CD4-positive, alpha-beta T cell treated with Interleukin-2 at 100 ng/mL for 4 hours (primary cell): ENCODE results near the gene RIPOR3.

ENCODE experiments used
- DNase-seq: peaks from one replicate; pipeline ENCODE4 v3.0.0-alpha.2; 2020; ENCODE audit warnings: low spot score

The RIPOR3 gene

DNA sequence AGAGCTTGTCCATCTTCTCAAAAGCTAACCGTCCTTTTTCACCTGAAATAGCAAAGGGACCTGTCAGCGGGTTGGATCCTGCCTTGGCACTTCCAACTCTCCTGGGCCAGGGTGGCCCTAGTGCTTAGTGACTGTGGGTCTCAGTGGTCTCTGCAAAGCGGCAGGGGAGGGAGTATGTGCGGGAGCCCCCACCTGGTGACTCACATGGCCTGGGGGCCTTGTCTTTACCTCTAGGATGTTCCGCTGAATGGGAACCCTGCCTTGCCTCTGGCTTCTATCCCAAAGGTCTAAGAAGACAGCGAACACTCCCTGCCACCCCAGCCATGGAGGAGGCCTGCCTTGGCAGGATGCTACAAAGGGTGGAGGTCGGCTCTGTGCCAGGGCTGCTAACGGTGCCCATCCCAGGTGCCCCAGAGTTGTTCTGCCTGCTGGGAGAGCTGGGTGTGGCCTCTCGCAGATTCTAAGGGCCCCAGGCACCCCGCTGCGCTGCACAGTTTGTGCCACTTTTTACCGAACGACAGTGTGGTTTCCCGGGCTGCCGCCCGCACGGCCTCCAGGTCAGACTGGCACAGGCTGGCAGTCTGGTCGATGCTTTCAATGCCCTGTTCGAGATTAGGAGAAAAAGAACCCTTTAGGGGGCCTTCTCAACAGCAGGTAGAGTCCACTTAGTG is 103.9 kb downstream of the RIPOR3 start:
- no peak for DNase-seq

DNA sequence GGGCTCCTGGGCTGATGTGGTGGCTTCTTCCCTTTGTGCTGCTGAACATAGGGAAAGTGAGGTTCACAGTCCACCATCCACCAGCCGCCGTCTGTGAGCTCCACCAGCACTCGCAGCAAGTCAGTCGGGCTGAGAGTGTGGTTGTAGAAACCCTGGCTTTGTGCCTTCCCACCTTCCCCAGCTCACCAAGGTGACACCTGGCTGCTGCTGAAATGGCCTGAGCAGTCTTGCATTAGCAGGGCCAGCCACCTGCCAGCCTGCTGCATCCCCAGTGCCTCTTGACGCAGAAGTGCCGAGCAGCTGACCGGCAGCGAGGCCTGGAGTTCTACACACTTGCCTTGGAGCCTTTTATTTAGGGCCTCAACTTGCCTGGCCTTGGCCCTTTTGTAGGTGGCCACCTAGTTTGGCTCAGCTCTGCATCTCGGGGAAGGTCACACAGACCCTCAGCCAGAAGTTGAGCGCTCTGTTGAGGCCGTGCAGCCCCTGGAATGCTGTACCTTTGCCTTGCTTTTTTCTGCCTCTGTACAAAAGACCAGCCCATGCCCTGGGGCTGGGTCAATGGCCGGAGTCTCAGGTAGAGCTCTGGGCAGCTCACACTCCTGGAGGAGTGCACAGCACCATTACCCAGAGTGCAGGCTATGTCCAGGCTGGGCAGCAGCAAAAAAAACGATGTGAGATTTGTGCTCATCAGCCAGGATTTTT is 104.7 kb downstream of the RIPOR3 start:
- no peak for DNase-seq

DNA sequence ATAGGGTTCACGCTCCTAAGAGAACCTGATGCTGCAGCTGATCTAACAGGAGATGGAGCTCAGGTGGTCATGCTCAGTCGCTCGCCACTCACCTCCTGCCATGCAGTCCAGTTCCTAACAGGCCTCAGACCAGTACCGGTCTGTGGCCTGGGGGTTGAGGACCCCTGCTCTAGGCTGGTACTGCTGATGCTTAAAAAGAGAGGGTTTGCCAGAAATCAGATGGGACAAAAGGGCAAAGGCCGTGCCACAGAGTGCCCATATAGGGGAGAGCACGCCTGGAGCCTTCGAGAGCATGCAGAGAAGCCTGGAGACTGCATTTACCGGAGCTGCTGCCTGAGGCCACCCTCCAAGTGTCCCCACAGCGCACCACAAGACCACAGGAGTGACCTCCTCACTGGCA is 105.7 kb downstream of the RIPOR3 start:
- DNase-seq, result no peak

DNA sequence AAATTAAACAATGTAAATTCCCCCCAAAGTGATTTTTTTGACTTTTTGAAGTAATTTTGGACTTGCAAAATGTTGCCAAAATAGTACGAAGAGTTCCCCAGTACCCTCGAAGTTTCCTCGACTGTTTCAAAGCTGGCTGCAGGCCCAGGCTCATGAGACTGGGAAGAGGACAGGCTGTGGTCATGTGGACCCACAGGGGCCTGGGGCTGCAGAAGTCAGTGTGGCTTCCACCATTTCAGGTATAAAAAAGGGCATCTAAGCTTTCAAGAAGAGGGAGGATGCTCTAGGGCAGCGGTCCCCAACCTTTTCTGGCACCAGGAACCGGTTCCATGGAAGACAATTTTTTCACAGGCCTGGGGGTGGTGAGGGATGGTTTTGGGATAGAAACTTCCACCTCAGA is 106.1 kb downstream of the RIPOR3 start:
- DNase-seq, result no peak

DNA sequence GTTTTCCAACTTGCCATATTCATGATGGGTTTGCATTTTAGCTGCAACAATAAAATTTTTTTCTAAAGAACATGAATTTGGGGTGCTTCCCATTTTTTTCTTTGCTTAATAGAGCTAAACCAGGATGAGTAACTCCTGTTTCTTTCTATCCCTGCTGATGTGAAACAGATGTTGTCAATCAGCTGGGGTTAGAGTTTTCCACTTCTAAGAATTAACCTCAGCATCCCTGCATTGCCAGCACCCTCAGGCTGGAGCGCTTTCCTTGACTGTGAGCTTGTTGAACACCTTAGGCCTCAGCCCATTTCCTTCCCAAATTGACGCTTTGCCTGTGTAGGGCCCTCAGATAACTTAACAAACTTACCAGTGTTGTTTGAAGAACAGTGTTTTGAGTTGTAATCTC is 106.7 kb downstream of the RIPOR3 start:
- no peak for DNase-seq

DNA sequence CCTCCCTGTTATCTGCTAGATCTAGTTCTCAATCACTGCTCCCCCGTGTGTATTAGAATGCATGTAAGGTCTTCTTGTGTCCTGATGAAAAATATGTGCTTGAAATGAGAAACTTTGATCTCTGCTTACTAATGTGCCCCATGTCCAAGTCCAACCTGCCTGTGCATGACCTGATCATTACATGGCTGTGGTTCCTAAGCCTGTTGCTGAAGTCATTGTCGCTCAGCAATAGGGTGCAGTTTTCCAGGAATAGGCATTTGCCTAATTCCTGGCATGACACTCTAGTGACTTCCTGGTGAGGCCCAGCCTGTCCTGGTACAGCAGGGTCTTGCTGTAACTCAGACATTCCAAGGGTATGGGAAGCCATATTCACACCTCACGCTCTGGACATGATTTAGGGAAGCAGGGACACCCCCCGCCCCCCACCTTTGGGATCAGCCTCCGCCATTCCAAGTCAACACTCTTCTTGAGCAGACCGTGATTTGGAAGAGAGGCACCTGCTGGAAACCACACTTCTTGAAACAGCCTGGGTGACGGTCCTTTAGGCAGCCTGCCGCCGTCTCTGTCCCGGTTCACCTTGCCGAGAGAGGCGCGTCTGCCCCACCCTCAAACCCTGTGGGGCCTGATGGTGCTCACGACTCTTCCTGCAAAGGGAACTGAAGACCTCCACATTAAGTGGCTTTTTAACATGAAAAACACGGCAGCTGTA is 107.7 kb downstream of the RIPOR3 start:
- DNase-seq, result no peak

DNA sequence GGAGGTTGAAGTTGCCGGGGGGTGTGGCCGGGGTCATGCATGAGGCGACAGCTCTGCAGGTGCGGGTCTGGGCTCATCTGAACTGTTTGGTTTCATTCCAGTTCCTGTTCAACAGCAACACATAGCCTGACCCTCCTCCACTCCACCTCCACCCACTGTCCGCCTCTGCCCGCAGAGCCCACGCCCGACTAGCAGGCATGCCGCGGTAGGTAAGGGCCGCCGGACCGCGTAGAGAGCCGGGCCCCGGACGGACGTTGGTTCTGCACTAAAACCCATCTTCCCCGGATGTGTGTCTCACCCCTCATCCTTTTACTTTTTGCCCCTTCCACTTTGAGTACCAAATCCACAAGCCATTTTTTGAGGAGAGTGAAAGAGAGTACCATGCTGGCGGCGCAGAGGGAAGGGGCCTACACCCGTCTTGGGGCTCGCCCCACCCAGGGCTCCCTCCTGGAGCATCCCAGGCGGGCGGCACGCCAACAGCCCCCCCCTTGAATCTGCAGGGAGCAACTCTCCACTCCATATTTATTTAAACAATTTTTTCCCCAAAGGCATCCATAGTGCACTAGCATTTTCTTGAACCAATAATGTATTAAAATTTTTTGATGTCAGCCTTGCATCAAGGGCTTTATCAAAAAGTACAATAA is 108.6 kb downstream of the RIPOR3 start:
- DNase-seq, result no peak

DNA sequence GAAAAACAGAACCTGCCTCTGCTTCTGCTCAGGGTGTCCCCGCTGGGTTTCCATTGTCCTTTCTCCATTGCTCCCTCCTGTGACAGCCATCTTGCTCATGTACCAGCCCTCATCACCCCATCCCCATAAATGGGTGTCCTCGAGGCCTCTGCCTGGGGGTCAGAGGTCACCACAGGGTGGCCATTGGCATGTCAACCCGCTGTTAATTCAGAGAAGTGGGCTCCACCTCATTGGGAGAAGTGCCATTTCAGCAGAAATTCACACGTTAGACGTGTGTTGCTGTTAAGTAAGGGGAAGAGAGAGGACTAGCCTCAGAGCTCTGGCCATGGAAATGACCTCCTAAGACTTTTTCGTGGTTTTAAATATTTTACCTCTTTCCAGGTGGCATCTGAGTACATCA is 109.2 kb downstream of the RIPOR3 start:
- DNase-seq, result no peak

DNA sequence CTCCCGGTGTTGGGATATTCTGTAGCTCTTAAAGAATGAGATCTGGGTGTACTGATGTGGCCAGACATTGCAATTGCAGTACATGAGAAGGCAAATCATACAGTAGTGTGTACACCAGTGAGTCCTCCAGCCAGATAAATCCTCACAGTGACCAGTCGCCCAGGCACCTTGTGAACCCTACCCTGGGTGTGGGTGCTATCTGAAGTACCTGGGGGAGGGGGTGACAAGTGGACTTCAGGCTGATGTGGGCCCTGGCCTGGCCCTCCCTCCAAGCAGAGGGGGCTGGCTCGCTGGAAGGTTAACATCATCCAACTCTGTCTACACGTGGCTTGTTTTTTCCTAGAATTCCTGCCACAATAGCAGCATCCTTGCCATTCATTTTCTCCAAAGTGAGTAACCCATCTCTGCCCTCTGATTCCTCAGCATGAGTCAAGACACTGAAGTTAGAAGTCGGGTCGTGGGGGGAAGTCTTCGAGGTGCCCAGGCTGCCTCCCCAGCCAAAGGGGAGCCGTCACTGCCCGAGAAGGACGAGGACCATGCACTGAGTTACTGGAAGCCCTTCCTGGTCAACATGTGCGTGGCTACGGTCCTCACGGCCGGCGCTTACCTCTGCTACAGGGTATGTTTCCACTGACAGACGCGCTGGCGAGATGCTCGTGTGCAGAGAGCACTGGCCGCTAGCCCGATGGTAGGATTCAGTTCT is 110.3 kb downstream of the RIPOR3 start:
- DNase-seq, result no peak

DNA sequence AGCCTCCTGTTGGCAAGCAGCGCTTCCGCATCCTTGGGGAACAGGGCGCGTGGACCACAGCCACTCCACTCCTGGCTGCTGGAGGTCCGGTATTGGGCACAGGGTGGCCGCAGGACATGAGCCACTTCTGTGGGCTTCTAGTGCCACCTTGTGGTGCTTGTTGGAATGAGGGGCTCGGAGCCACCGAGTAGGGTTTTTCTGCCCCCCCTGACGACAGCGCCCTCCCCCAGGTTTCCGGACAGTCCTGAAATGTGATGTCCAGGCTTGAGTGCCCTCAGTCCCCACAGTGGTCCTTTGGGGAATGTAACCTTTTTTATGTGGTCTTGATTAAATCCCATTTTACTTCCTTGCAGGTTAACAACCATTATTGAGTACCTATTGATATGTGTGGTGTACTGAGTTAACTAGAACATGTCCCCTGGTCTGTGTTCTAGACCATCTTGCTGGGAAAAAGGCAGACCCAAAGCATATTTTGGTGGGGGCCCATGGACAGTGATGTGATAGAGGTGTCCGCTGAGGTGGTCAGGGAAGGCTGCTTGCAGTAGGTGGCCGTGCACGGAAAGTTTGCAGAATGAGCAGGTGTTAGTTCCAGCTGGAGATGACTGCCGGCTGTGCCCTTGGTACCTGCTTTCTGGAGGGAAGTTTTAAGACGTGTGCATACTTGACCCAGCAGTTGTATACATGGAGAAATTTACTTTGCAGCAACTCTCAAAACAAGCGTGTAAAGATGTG is 111.2 kb downstream of the RIPOR3 start:
- DNase-seq, result peak; percentile 47

DNA sequence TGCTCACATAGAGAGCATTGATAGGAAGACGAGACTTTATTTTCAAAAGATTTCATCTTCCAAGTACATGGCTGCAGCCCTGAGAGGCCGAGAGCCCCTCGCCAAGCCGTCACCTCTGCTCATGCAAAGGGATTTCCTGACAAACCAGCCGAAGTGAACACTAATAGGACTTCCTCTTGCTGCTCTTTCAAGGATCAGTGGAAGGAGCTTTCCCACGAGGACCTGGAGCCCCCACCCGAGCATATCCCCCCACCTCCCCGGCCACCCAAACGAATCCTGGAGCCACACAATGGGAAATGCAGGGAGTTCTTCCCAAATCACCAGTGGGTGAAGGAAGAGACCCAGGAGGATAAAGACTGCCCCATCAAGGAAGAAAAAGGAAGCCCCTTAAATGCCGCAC is 111.8 kb downstream of the RIPOR3 start:
- no peak for DNase-seq

DNA sequence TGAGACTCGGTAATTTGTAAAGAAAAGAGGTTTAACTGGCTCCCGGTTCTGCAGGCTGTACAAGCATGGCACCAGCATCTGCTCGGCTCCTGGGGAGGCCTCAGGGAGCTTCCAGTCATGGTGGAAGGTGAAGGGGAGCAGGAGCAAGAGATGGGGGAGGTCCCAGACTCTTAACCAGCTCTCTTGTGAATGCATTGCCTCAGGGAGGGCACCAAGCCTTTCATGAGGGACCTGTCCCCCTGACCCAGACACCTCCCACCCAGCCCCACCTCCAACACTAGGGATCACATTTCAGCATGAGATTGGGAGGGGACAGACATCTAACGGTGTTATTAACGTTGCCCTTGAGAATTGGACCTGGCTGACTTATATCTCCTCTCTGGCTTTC is 112.6 kb downstream of the RIPOR3 start:
- DNase-seq, result no peak

DNA sequence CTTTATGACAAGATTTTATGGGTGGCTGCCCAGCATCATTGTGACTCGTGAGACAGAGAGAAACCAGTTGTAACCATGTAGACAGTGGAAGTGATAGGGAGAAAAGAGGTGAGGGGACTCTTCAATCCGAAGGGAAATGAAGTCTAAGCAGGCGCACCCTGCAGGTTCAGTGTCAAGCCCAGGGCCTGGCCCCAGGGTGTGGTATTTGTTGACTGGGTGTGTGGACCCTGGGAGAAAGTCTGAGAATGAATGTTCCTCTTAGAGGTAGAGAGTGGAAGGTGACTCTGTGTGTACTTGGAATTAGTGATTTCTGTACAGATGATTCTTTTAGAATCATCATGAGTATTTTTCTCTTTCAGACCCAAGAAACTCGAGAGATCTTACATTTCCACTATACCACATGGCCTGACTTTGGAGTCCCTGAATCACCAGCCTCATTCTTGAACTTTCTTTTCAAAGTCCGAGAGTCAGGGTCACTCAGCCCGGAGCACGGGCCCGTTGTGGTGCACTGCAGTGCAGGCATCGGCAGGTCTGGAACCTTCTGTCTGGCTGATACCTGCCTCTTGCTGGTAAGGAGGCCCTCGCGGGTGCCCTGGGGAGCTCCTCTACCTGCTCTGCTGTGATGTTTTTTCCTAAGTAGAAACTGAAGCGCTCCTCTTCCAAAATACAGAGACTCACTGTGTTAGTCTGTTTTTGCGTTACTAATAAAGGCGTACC is 113.1 kb downstream of the RIPOR3 start:
- no peak for DNase-seq

DNA sequence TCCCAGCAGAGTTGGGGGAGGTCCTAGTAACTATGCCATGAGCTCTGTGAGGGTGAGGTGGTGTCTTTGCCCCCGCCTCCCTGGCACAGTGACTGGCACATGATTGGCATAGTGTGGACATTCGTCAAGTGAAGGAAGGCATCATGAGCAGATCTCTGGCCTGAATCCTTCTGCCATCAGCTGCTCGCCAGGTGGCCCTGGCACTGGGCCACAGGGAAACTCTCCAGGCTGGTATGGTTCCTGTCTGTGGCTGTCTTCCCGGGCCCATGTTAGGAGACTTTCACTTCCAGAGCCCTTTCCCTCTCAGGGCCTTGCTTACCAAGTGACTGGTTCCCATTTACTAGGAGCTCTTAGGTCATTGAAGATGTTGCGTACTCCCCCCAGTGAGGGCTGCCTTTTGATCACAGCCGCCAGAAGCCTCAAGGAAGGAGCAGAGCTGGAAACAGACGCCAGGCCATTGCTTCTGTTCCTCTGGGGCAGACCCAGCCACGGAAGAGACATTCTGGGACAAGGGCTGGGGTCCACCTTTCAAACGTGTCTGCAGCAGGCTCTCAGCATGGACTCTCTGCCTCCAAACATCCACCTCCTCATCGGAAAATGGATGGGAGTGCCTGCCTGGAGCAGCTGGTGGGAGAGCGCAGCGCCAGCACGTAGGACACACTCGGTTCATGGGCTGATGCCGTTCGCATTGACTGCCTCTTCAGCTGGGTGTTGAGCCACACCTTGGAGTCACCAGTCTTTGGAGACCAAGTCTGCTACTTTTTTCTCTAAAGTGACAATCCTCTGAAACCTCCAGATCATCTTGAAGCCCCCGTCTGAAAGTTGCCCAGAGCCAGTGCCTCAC is 113.9 kb downstream of the RIPOR3 start:
- no peak for DNase-seq

DNA sequence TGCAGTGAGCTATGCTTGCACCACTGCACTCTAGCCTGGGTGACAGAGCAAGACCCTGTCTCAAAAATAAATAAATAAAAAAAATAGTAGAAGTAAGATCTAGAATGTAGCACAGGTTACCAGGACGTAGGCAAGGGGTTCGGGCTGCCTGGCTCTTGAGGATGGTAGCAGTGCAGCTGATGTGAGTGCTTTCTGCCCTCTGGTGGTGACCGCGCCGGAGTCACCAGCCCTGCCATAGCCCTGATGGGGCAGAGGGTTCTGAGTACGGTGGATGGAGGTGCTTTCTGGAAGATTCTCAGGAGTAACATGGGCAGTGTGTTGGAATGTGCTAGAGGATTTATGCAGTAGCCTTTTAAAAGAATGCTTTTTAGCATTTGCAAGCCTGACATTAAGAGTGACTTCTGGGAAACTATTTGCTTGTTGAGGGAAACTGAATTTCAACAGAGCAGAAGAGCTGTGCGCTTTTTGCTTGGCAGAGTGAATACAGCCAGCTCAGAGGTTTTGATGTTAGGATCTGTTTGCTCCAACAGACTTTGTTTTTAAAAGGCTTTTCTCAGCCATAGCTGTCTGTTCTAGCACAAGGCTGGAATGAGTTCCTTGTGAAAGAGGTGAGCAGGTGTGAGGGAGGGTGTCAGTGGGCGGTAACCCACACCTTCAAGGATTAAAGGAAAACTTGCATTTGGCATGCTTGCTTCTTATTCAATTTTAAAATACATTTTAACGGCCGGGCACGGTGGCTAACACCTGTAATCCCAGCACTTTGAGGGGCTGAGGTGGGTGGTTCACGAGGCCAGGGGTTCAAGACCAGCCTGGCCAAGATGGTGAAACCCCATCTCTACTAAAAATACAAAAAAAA is 115.2 kb downstream of the RIPOR3 start:
- DNase-seq, result peak; percentile 68

DNA sequence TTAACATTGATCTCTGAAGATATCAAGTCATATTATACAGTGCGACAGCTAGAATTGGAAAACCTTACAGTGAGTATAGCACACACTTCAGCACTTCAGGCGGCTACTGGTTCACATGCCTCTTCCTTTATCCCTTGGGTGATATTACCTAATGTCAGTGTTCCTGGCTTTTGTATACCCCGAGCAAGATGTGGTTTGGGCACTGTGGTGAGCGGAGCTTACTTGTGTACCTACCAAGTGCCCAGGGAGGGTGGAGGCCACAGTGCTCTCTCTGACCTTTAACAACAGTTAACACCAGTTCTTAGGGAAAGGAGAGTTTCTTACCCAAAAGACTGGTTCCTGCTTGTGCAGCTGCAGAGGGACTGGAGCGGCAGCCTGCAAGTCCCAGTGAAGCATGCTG is 116.8 kb downstream of the RIPOR3 start:
- DNase-seq, result no peak

DNA sequence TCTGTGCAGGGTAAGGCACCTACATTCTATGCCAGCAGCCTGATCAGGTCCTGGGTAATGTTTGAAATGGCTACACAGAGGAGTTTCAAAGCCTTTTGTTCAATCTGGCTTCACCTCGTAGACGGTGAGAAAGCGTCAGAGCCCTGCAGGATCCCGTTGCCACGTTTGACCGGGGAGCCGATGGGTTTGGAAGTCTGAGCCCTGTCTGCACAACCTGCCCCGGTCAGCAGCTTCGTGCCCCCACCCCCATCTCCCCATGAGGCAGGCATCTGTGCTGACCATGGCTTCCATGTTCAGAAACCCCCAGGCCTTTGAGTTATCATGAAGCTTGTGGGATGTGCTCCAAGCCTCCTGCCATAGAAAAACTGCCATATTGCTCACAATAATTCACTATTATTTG is 117.2 kb downstream of the RIPOR3 start:
- no peak for DNase-seq

DNA sequence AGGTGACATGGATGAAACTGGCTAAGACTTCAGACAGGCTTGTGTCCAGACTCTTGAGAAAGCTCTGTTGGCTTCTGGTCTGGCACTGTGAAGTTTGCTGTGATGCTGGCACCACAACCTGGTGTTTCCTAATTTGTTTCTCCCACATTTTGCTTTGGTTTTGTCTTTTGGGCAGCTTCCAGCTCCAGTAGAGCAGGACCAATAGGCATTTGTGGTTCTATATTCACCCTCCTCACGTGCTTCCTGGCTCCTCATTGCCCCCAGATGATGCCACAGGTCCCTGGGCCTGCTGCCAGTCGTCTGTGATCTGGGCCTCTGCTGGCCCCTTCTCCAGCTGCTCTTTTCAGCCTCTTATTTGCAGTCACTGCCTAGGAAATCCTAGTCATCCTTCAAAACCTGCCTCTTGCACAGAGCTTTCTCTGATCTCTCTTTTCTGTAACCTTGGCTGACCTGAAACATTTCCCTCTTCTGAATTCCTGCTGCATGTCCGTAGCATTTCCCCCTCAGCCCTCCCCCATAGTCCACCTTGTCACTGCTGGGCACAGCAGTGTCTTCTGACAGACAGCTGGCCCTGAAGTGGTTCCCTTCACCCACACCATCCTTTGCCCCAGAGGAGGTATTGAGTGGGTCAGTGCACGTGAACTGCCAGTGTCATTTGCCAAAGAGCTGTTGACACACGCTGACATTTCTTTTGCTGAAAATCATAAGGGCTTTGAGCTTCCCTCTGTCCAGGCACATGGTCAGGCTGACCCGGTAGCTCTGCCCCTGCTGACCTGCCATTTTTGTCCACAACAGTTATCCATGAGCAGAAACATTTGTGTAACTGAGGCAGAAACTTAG is 118.2 kb downstream of the RIPOR3 start:
- no peak for DNase-seq
